Osteoblast (primary cell): ENCODE results near the gene RTBDN. TPM values are rescaled to one million over a fixed set of nuclear protein-coding genes. Genes with fewer than 3 reads are reported as not detected.

Source experiments
- DNase-seq: peaks from one replicate; pipeline ENCODE4 v3.0.0; 2011; ENCODE audit warnings: low spot score, mixed read lengths; ENCODE audit not compliant: insufficient read length; ENCODE audit errors: missing footprints
- H2AFZ ChIP-seq: 2 replicates; pipeline ENCODE4 v1.6.0; 2011; ENCODE audit warnings: mild to moderate bottlenecking, low read length
- H3K27ac ChIP-seq: 2 replicates; pipeline ENCODE4 v1.5.1; 2011; ENCODE audit warnings: mild to moderate bottlenecking, low read depth, low read length, moderate library complexity
- H3K27me3 ChIP-seq: 2 replicates; pipeline ENCODE4 v1.6.0; 2012; ENCODE audit warnings: mild to moderate bottlenecking, control low read depth, inconsistent platforms, low read length, moderate library complexity; ENCODE audit not compliant: insufficient read depth
- H3K36me3 ChIP-seq: 2 replicates; pipeline ENCODE4 v1.5.1; 2011; ENCODE audit warnings: mild to moderate bottlenecking, low read length, control low read depth, moderate library complexity; ENCODE audit not compliant: insufficient read depth
- H3K4me1 ChIP-seq: 2 replicates; pipeline ENCODE4 v1.5.1; 2011; ENCODE audit warnings: mild to moderate bottlenecking, low read length, control low read depth, moderate library complexity; ENCODE audit not compliant: insufficient read depth
- H3K4me2 ChIP-seq: 2 replicates; pipeline ENCODE4 v1.6.0; 2011; ENCODE audit warnings: mild to moderate bottlenecking, low read length; ENCODE audit not compliant: insufficient read depth
- H3K4me3 ChIP-seq: fragments of 200-600 bp; sonication (generic); 3 replicates; pipeline ENCODE4 v1.5.1; 2012; ENCODE audit warnings: mild to moderate bottlenecking, low read length, inconsistent platforms; ENCODE audit not compliant: insufficient read depth
- H3K79me2 ChIP-seq: 2 replicates; pipeline ENCODE4 v1.6.0; 2012; ENCODE audit warnings: mild to moderate bottlenecking, low read length, control low read depth, inconsistent platforms; ENCODE audit not compliant: insufficient read depth
- H3K9me3 ChIP-seq: 2 replicates; pipeline ENCODE4 v1.5.1; 2011; ENCODE audit warnings: low read depth, low read length, control low read depth
- H4K20me1 ChIP-seq: 2 replicates; pipeline ENCODE4 v1.6.0; 2012; ENCODE audit warnings: mild to moderate bottlenecking, low read length, control low read depth; ENCODE audit not compliant: insufficient read depth
- total RNA-seq: library from RNA; depleted of rRNA; stranded (reverse); fragments of >200 nt; gene quantifications from 2 replicates; pipeline ENCODE4 v1.2.3, GENCODE V29; 2012
- TF ChIP-seq, protein P1 (sequence below): IDR thresholded peaks from 2 replicates; pipeline ENCODE4 v1.5.1; 2011; ENCODE audit warnings: mild to moderate bottlenecking, low read depth, low read length, moderate library complexity; ENCODE audit errors: extremely low read depth

The RTBDN gene
- total RNA-seq, 1 donor: not detected

- H3K4me1 ChIP-seq: no peaks in the 10 kb centered on the region
- H3K9me3 ChIP-seq: no peaks in the 10 kb centered on the region
- DNase-seq: peak; percentile 81
- no peak overlapping the region for H2AFZ ChIP-seq
- H3K36me3 ChIP-seq: peaks cover 6% of the 10 kb centered on the region
- H3K27me3 ChIP-seq: no peaks in the 10 kb centered on the region
- TF ChIP-seq, protein P1, sequence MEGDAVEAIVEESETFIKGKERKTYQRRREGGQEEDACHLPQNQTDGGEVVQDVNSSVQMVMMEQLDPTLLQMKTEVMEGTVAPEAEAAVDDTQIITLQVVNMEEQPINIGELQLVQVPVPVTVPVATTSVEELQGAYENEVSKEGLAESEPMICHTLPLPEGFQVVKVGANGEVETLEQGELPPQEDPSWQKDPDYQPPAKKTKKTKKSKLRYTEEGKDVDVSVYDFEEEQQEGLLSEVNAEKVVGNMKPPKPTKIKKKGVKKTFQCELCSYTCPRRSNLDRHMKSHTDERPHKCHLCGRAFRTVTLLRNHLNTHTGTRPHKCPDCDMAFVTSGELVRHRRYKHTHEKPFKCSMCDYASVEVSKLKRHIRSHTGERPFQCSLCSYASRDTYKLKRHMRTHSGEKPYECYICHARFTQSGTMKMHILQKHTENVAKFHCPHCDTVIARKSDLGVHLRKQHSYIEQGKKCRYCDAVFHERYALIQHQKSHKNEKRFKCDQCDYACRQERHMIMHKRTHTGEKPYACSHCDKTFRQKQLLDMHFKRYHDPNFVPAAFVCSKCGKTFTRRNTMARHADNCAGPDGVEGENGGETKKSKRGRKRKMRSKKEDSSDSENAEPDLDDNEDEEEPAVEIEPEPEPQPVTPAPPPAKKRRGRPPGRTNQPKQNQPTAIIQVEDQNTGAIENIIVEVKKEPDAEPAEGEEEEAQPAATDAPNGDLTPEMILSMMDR: no peak
- H4K20me1 ChIP-seq: no peaks in the 10 kb centered on the region
- no peaks in the 10 kb centered on the region for H3K79me2 ChIP-seq
- H3K4me3 ChIP-seq: no peak overlapping the region
- H3K27ac ChIP-seq: no peak overlapping the region
- H3K4me2 ChIP-seq: no peak overlapping the region
Observed at GRCh38 chr19:12875086-12875485, 40.7 kb upstream of the RTBDN start.

DNA sequence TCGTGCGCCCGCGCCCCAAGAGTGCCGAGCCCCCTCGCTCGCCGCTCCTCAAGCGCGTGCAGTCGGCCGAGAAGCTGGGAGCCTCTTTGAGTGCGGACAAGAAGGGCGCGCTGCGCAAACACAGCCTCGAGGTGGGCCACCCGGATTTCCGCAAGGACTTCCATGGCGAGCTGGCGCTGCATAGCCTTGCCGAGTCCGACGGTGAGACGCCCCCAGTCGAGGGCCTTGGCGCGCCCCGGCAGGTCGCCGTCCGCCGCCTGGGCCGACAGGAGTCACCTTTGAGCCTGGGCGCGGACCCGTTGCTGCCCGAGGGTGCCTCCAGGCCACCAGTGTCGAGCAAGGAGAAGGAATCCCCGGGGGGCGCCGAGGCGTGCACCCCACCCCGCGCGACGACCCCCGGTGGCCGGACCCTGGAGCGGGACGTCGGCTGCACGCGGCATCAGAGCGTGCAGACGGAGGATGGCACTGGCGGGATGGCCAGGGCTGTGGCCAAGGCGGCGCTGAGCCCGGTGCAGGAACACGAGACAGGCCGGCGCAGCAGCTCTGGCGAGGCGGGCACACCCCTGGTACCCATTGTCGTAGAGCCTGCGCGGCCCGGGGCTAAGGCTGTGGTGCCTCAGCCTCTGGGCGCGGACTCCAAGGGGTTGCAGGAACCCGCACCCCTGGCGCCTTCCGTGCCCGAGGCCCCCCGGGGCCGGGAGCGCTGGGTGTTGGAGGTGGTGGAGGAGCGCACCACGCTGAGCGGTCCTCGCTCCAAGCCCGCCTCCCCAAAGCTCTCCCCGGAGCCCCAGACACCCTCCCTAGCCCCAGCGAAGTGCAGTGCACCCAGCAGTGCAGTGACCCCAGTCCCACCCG is 39.7 kb upstream of the RTBDN start:
- DNase-seq: peak; percentile 67
- Histone ChIP-seq H4K20me1 (no peaks in the 10 kb centered on the region), H3K4me1 (no peaks in the 10 kb centered on the region), H3K4me2 (no peak overlapping the region), H3K27ac (no peak overlapping the region), H2AFZ (no peak overlapping the region), H3K9me3 (no peaks in the 10 kb centered on the region), H3K4me3 (no peak overlapping the region), H3K27me3 (no peaks in the 10 kb centered on the region), H3K36me3 (peaks cover 6% of the 10 kb centered on the region), H3K79me2 (no peaks in the 10 kb centered on the region)
- TF ChIP-seq, protein P1: no peak

- H2AFZ ChIP-seq: peak overlapping the region; percentile 56
- H4K20me1 ChIP-seq: no peaks in the 10 kb centered on the region
Observed at GRCh38 chr19:12872941-12873890, 38.8 kb upstream of the RTBDN start.

More at GRCh38 chr19:12872941-12873890, 38.8 kb upstream of the RTBDN start:
- H3K79me2 ChIP-seq: no peaks in the 10 kb centered on the region
- peak overlapping the region; percentile 68 for H3K4me2 ChIP-seq
- H3K27me3 ChIP-seq: no peaks in the 10 kb centered on the region
- H3K9me3 ChIP-seq: no peaks in the 10 kb centered on the region
- peaks cover 6% of the 10 kb centered on the region for H3K36me3 ChIP-seq
- H3K27ac ChIP-seq: no peak overlapping the region
- DNase-seq: peak; percentile 94
- H3K4me1 ChIP-seq: no peaks in the 10 kb centered on the region
- TF ChIP-seq, protein P1: no peak
- peak overlapping the region; percentile 33 for H3K4me3 ChIP-seq
